ENCODE data around the gene PTPRM. TPM values are rescaled to one million over a fixed set of nuclear protein-coding genes. Genes with fewer than 3 reads are reported as not detected.

Gene PTPRM
- total and polyA plus RNA-seq, 12 donors, result 31.7 to 116 (median 61.2) TPM

DNA sequence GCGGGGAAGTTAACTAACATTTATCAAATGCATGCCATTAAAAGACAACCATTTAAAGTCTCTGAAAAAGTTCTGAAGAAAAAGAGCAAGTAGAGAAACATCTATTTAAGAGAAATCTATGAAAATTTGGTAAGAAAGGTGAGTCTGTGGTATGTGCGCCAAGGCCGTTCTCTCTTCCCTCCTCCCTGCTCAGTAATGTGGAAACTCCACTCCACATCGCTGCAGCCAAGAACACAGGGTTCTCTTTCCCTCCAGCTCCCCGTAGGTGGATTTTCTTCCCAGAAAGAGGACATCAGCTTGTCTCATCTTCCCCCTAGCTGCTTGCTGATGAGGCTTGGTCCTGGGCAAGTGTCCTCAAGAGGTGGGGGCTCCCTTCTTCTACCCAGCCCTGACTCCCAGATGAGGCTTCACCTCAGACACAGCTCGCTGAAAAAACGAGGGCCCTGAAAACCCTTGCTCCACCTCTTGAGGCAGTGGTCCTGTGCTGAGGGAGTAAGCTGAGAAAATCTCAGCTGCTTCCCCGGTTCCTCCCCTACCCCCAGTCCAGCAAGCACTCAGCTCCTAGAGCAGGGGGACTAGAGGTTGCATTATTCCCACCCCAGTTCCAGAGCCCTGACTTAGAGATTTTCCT lies 45.8 kb upstream of the PTPRM start:
- intact Hi-C loops (cut with DNase I), result no loop called here
- Histone ChIP-seq H3K27ac (no peak overlapping the region), H3K4me3 (no peak overlapping the region), H3K27me3 (no peaks in the 10 kb centered on the region), H3K9me3 (replicated peaks in 1 of 3) (no peaks in the 10 kb centered on the region), H3K36me3 (replicated peaks in 1 of 2) (no peaks in the 10 kb centered on the region), H3K4me1 (replicated peaks in 1 of 2) (peaks cover 8 to 10% of the 10 kb centered on the region in 2 donors)
- TF ChIP-seq, protein P1, sequence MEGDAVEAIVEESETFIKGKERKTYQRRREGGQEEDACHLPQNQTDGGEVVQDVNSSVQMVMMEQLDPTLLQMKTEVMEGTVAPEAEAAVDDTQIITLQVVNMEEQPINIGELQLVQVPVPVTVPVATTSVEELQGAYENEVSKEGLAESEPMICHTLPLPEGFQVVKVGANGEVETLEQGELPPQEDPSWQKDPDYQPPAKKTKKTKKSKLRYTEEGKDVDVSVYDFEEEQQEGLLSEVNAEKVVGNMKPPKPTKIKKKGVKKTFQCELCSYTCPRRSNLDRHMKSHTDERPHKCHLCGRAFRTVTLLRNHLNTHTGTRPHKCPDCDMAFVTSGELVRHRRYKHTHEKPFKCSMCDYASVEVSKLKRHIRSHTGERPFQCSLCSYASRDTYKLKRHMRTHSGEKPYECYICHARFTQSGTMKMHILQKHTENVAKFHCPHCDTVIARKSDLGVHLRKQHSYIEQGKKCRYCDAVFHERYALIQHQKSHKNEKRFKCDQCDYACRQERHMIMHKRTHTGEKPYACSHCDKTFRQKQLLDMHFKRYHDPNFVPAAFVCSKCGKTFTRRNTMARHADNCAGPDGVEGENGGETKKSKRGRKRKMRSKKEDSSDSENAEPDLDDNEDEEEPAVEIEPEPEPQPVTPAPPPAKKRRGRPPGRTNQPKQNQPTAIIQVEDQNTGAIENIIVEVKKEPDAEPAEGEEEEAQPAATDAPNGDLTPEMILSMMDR (IDR thresholded peaks at IDR 0.05), result no peak
- TF ChIP-seq POLR2A (IDR thresholded peaks at IDR 0.05), result no peak
- WGBS, 4 donors, result 73 to 86% (median 80%) methylated on average over 8 of the region's 8 CpGs
- no peak for DNase-seq

DNA sequence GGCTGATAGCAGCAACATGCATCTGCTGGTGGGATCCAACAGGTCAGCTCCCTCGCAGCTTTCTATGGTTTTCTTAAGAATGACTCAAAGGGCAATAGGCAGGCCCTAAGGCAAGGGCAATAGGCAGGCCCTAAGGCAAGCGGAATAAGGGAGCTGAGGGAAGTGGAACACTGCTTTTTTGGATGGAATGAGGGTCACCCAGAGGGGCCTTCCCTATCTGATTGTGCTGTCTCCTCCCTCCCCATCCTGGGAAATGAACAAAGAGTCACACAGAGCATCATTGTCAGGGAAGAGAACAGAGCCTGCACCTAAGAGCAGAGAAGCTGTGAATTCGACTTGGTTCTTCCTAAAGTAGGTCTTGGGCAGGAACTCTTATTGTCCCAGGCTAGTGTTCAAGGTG lies 43.3 kb upstream of the PTPRM start:
- Histone ChIP-seq H3K27ac (peak overlapping the region in 1 of 5 donors; percentile 24), H3K4me3 (no peak overlapping the region), H3K36me3 (replicated peaks in 1 of 2) (no peaks in the 10 kb centered on the region), H3K9me3 (replicated peaks in 1 of 3) (no peaks in the 10 kb centered on the region), H3K27me3 (no peaks in the 10 kb centered on the region), H3K4me1 (replicated peaks in 1 of 2) (peaks cover 8 to 10% of the 10 kb centered on the region in 2 donors)
- no peak for DNase-seq
- no peak for TF ChIP-seq POLR2A (IDR thresholded peaks at IDR 0.05)
- TF ChIP-seq, protein P1 (IDR thresholded peaks at IDR 0.05), result no peak
- intact Hi-C loops (cut with DNase I), result no loop called here
- WGBS, 4 donors, result 76 to 91% (median 86%) methylated on average over 3 of the region's 3 CpGs

DNA sequence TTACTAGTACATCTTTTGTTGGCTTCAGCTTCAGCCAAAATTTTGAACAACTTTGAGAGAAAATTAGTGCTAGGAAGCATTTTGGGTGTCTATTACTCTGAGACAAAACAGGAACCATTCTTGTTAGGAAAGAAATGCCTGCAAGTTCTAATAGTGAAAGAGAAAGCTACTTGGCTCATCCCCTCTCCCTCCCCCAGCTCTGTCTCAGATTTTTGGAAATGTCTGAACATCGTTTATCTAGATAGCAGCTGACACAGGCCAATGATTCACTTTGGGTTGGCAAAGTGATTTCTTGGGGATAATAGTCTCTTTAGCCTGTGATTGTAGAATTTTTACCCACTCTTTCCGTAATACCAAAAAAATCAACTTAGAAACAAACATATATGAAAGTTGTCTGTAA lies 42.3 kb upstream of the PTPRM start:
- TF ChIP-seq, protein P1 (IDR thresholded peaks at IDR 0.05), result no peak
- no peak for TF ChIP-seq POLR2A (IDR thresholded peaks at IDR 0.05)
- peaks cover 8 to 10% of the 10 kb centered on the region in 2 donors for H3K4me1 ChIP-seq (replicated peaks in 1 of 2)
- peak overlapping the region in 1 of 4 donors; percentile 20 for H3K4me3 ChIP-seq
- H3K9me3 ChIP-seq (replicated peaks in 1 of 3), result no peaks in the 10 kb centered on the region
- H3K27me3 ChIP-seq, result no peaks in the 10 kb centered on the region
- WGBS, 4 donors, result 41 to 50% (median 45%) methylated on average over 2 of the region's 2 CpGs
- H3K36me3 ChIP-seq (replicated peaks in 1 of 2), result no peaks in the 10 kb centered on the region
- intact Hi-C loops (cut with DNase I), result no loop called here
- peak in 6 of 7 donors; percentile 19 to 55 (median 32) for DNase-seq
- H3K27ac ChIP-seq, result peak overlapping the region in 3 of 5 donors; percentile 18 to 43 (median 24)

DNA sequence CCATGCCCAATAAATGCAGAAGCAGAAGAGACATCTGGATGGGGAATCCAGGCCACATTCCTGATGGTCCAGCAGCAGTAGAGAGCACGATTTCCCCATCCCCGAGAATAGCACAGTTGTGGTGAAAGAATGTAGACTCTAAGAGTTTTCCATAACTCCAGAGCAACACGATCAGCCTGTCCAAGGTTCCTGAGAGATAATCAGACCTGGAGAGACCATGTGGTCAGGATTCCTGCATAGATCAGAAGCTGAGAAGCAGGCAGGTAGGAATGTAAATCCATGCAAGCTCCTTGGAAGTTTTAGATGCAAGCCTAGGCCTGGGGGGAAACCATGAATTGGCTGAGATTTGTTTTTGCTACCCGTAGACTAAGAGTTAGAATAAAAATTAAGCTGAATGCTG lies 34.2 kb upstream of the PTPRM start:
- intact Hi-C loops (cut with DNase I), result no loop called here
- Histone ChIP-seq H3K27me3 (no peaks in the 10 kb centered on the region), H3K36me3 (replicated peaks in 1 of 2) (no peaks in the 10 kb centered on the region), H3K27ac (no peak overlapping the region), H3K4me3 (no peak overlapping the region), H3K9me3 (replicated peaks in 1 of 3) (no peaks in the 10 kb centered on the region), H3K4me1 (replicated peaks in 1 of 2) (no peaks in the 10 kb centered on the region)
- no peak for DNase-seq
- 62 to 78% (median 74%) methylated on average over 4 of the region's 4 CpGs for WGBS, 4 donors
- no peak for TF ChIP-seq POLR2A (IDR thresholded peaks at IDR 0.05)
- TF ChIP-seq, protein P1 (IDR thresholded peaks at IDR 0.05), result no peak
